GM12801 (cell line): ENCODE measurements around the gene TEX101.

Source experiments
- TF ChIP-seq, protein P1 (sequence below): IDR thresholded peaks from one replicate; pipeline ENCODE4 v1.5.1; 2011; ENCODE audit warnings: control low read depth; ENCODE audit not compliant: insufficient read length; ENCODE audit errors: extremely low read depth

Gene TEX101

DNA sequence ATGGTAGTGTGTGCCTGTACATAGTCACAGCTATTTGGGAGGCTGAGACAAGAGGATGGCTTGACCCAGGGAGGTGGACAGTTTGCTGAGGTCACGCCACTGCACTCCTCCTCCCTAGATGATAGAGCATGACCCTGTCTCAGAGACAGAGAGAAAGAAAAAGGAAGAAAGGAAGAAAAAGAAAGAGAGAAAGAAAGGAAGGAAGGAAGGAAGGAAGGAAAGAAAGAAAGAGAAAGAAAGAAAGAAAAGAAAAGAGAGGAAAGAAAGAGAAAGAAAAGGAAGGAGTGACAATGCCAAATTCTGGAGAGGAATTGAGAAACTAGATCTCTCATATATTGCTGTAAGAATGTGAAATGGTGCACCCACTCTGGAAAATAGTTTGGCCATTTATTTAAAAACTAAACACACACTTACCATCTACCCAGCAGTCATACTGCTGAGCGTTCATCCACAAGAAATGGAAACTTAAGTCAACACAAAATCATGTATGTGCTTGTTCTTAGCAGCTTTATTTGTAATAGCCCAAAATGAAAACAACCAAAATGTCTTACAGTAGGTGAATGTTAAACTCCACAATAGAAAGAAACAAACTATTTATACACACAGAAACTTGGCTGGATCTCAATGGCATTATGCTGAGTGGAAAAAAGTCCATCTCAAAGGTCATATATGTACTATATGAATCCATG is 7.5 kb downstream of the TEX101 start:
- TF ChIP-seq, protein P1, sequence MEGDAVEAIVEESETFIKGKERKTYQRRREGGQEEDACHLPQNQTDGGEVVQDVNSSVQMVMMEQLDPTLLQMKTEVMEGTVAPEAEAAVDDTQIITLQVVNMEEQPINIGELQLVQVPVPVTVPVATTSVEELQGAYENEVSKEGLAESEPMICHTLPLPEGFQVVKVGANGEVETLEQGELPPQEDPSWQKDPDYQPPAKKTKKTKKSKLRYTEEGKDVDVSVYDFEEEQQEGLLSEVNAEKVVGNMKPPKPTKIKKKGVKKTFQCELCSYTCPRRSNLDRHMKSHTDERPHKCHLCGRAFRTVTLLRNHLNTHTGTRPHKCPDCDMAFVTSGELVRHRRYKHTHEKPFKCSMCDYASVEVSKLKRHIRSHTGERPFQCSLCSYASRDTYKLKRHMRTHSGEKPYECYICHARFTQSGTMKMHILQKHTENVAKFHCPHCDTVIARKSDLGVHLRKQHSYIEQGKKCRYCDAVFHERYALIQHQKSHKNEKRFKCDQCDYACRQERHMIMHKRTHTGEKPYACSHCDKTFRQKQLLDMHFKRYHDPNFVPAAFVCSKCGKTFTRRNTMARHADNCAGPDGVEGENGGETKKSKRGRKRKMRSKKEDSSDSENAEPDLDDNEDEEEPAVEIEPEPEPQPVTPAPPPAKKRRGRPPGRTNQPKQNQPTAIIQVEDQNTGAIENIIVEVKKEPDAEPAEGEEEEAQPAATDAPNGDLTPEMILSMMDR = no peak

DNA sequence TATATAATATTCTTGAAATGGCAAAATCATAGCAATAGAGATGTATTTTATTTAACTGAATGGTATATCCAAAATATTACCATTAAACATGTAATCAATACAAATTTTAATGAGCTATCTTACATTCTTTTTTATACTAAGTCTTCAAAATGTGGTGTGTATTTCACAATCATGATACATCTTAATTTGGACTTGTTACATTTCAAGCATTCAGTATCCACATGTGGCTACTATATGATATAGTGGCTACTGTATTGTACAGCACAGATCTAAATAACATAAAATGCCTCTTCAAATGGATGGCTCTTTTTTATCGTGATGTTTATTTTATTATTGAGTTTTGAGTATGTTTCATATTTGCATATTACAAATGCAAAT is 8.0 kb downstream of the TEX101 start:
- TF ChIP-seq, protein P1 = no peak

DNA sequence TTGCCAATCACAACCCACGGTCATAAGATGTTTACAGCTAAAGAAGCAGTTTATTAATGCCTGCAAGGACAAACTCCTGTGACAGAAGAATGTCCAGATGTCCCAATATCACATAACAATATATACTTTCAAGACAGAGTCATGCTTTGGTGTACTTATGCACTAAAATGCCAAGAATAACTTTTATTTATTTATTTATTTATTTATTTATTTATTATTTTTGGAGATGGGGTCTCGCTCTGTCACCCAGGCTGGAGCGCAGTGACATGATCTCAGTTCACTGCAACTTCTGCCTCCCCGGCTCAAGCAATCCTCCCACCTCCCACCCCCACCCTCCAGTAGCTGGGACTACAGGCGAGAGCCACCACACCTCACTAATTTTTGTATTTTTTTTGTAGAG is 9.1 kb downstream of the TEX101 start:
- TF ChIP-seq, protein P1 = no peak

DNA sequence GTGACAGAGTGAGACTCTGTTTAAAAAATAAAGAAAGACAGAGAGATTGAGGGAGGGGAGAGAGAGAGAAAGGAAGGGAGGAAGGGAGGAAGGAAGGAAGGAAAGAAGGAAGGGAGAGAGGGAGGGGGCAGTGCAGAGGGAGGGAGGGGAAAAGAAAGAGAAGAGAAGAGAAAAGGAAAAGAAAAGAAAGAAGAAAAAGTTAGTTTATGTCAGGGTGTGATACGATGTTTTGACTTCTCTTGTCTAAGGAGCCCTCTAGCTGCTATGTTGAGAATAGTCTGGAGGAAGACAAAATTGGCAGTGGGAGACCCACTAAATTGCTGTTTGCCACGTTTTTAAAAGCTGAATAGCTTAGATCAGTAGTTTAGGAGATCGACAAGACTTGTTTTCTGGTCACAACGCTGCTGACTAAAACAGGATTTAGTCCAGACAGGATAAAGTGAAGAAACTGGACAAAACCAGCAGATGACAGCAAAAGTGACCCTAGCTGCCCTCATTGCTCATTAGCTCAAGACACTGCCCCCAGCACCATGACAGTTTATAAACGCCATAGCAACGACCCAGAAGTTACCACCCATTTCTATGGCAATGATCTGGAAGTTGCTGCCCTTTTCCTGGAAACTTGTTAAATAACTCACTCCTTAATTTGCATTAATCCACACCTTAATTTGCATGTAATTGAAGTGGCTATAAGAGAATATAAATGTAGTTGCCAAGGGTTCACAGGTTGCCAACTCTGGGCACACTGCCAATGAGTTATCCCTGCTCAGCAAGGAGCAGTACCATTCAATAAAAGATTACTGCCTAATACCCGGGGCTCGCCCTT is 11.1 kb downstream of the TEX101 start:
- TF ChIP-seq, protein P1 = no peak

DNA sequence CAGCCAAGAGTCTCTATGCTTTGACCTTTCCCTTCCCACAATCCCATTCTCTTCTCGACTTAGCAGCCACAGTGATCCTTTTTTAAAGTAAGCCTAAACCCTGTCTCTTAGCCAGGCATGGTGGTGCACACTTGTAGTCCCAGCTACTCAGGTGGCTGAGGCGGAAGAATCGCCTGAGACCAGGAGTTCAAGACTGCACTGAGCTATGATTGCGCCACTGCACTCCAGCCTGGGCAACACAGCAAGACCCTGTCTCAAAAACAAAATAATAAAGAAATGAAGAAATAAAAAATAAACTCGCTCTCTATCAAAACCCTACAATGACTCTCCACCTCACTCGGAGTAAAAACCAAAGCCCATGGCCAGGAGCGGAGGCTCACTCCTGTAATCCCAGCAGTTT is 14.7 kb downstream of the TEX101 start:
- TF ChIP-seq, protein P1 = no peak

DNA sequence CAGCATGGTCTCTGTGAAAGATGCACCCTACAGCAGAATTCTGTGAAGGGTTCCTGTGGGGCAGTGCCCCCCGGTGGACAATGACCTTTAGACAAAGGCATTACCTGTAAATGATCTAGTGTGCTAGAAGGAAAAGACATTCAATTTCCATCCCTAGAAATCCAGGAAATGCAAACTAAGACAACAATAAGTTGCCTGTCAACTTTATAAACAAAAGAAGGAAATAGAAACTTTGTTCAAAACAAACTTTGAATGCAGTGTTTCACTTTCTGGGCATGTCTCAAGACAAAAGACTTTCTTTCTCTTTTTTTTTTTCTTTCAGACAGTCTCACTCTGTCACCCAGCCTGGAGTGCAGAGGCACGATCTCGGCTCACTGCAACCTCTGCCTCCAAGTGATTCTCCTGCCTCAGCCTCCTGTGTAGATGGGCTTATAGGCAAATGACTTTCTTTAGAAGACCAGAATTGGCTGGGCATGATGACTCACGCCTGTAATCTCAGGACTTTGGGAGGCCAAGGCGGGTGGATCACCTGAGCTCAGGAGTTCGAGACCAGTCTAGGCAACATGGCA is 15.5 kb downstream of the TEX101 start:
- TF ChIP-seq, protein P1 = no peak

DNA sequence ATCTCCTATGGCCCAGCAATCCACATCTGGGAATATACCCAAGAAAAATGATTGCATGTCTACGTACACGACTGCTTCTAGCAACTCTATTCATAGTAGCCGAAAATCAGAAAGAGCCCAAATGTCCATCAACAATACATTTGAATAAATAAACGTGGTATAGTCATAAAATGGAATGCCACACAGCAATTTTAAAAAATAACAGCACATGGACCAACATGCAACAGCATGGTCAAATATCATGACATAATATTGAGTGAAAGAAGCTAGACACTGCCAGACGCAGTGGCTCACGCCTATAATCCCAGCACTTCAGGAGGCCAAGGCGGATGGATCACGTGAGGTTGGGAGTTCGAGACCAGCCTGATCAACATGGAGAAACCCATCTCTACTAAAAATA is 16.3 kb downstream of the TEX101 start:
- TF ChIP-seq, protein P1 = no peak
